ENCODE results near the gene TRIM45. TPM values are rescaled to one million over a fixed set of nuclear protein-coding genes. Genes with fewer than 3 reads are reported as not detected.

TRIM45 gene
- total RNA-seq, 6 donors from 2014 or later: 0.30 to 7.3 (median 2.3) TPM

GRCh38 chr1:117112047-117112717 lies 9.4 kb downstream of the TRIM45 start:
- TF ChIP-seq POLR2AphosphoS5 (IDR thresholded peaks at IDR 0.05) (no peak), POLR2A (IDR thresholded peaks at IDR 0.05) (no peak), CTCF (IDR thresholded peaks at IDR 0.05) (no peak), EP300 (IDR thresholded peaks at IDR 0.05) (no peak)
- Histone ChIP-seq H3K27ac (no peak overlapping the region), H3K4me1 (no peaks in the 10 kb centered on the region), H3K9me3 (no peaks in the 10 kb centered on the region), H3K36me3 (peaks cover 0 to 8% (median 0%) of the 10 kb centered on the region in 4 donors), H3K27me3 (no peaks in the 10 kb centered on the region), H3K4me3 (no peak overlapping the region)
- DNase-seq (no peak), ATAC-seq (ENCODE audit: low FRiP score in 2 of 2) (peak in 1 of 2 donors; percentile 36)
- WGBS, 2 donors: 73 to 81% methylated on average over 7 of the region's 7 CpGs

- no peak for TF ChIP-seq CTCF (IDR thresholded peaks at IDR 0.05)
- no peak for TF ChIP-seq EP300 (IDR thresholded peaks at IDR 0.05)
- no peak for TF ChIP-seq POLR2AphosphoS5 (IDR thresholded peaks at IDR 0.05)
- no peak for TF ChIP-seq POLR2A (IDR thresholded peaks at IDR 0.05)
- H3K4me1 ChIP-seq: no peaks in the 10 kb centered on the region
- 85 to 88% methylated on average over 2 of the region's 2 CpGs for WGBS, 2 donors
- DNase-seq: no peak
- H3K27ac ChIP-seq: no peak overlapping the region
- H3K27me3 ChIP-seq: no peaks in the 10 kb centered on the region
- peaks cover 0 to 8% (median 0%) of the 10 kb centered on the region in 4 donors for H3K36me3 ChIP-seq
- ATAC-seq (ENCODE audit: low FRiP score in 2 of 2): no peak
- H3K4me3 ChIP-seq: no peak overlapping the region
- H3K9me3 ChIP-seq: no peaks in the 10 kb centered on the region
These were observed 10.8 kb downstream of the TRIM45 start for GRCh38 chr1:117110774-117111173.

GRCh38 chr1:117107364-117107763 lies 14.2 kb downstream of the TRIM45 start:
- Histone ChIP-seq H3K4me3 (no peak overlapping the region), H3K9me3 (no peaks in the 10 kb centered on the region), H3K27ac (no peak overlapping the region), H3K27me3 (no peaks in the 10 kb centered on the region), H3K36me3 (peaks cover 0 to 12% (median 0%) of the 10 kb centered on the region in 4 donors), H3K4me1 (no peaks in the 10 kb centered on the region)
- DNase-seq: no peak
- TF ChIP-seq EP300 (IDR thresholded peaks at IDR 0.05): no peak
- no peak for TF ChIP-seq POLR2A (IDR thresholded peaks at IDR 0.05)
- TF ChIP-seq CTCF (IDR thresholded peaks at IDR 0.05): no peak
- TF ChIP-seq POLR2AphosphoS5 (IDR thresholded peaks at IDR 0.05): no peak
- 85 to 91% methylated on average over 2 of the region's 2 CpGs for WGBS, 2 donors
- no peak for ATAC-seq (ENCODE audit: low FRiP score in 2 of 2)

- Histone ChIP-seq H3K27me3 (no peaks in the 10 kb centered on the region), H3K27ac (no peak overlapping the region), H3K4me3 (no peak overlapping the region), H3K9me3 (no peaks in the 10 kb centered on the region), H3K4me1 (no peaks in the 10 kb centered on the region), H3K36me3 (peaks cover 0 to 11% (median 2%) of the 10 kb centered on the region in 4 donors)
- no peak for DNase-seq
- no peak for ATAC-seq (ENCODE audit: low FRiP score in 2 of 2)
- WGBS, 2 donors: 95 to 98% methylated on average over 2 of the region's 2 CpGs
- TF ChIP-seq EP300 (IDR thresholded peaks at IDR 0.05): no peak
- no peak for TF ChIP-seq POLR2A (IDR thresholded peaks at IDR 0.05)
- TF ChIP-seq CTCF (IDR thresholded peaks at IDR 0.05): no peak
- TF ChIP-seq POLR2AphosphoS5 (IDR thresholded peaks at IDR 0.05): no peak
These were observed 15.1 kb downstream of the TRIM45 start for GRCh38 chr1:117106478-117106877.

- no peaks in the 10 kb centered on the region for H3K4me1 ChIP-seq
- TF ChIP-seq POLR2A (IDR thresholded peaks at IDR 0.05) (no peak), POLR2AphosphoS5 (IDR thresholded peaks at IDR 0.05) (no peak), CTCF (IDR thresholded peaks at IDR 0.05) (no peak), EP300 (IDR thresholded peaks at IDR 0.05) (no peak)
- no peak for DNase-seq
- no peaks in the 10 kb centered on the region for H3K27me3 ChIP-seq
- H3K27ac ChIP-seq: no peak overlapping the region
- no peak for ATAC-seq (ENCODE audit: low FRiP score in 2 of 2)
- no peak overlapping the region for H3K4me3 ChIP-seq
- H3K36me3 ChIP-seq: peaks cover 0 to 10% (median 4%) of the 10 kb centered on the region in 4 donors
- no peaks in the 10 kb centered on the region for H3K9me3 ChIP-seq
These were observed 15.8 kb downstream of the TRIM45 start for GRCh38 chr1:117105722-117106121.

Data from upper lobe of left lung (tissue), 6 donors.